ENCODE measurements around the gene PRKCH. TPM values are rescaled to one million over a fixed set of nuclear protein-coding genes. Genes with fewer than 3 reads are reported as not detected.

The PRKCH gene
- total RNA-seq, 1 donor from 2014 or later: 43.0 TPM

DNA sequence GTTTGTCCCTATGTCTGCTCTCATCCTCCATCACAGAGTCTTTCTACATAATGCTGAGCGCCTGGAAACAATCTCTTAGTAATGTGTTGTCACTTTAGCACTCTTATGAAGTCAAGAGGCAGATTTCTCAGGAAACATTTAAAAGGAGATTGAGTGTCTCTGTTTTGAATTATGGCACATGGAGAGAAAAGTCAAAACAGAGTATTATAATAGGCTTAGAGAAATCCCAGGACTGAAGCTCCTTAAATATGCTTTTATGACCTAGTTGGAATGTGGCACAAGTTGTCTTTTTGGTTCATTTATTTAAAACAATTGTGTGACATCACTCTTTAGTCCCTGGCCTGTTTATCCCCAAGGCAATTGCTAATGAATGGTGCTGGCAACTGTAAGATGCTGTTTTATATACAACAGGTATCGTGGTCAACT lies 256.1 kb downstream of the PRKCH start:
- no peak for DNase-seq (ENCODE audit: low spot score)

GRCh38 chr14:61578745-61579144 lies 257.4 kb downstream of the PRKCH start:
- no peak for DNase-seq (ENCODE audit: low spot score)

GRCh38 chr14:61581340-61581739 lies 260.0 kb downstream of the PRKCH start:
- no peak for DNase-seq (ENCODE audit: low spot score)

DNA sequence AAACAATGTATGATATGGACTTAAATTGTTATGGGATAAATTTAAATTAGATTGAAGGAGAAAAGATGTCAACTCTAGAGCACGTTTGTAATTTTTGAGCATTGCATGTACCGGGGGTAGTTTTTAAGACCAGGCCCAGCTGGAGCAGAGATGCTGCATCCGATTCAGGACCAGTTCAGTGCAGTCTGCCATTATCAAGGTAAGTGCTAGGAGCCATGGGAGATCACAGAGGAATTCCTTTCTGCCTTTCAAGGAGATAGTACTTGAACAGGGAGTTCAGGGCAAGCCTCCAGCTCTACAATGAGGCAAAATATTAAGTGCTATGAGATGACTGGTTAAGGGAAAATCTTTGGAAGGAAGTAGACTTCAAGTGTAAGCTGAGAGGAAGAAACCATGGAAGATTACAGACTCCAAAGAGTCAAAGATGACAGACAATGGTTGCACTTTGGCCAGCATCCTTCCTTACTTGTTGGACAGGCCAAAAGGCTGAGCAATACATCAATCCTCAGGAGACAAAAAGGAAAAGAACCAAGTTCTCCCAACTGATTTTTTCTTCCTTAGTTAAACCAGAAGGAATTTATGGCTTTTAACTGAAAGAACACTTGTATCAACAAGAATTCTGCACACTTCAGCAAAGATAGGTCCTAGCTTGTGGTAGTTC lies 260.7 kb downstream of the PRKCH start:
- no peak for DNase-seq (ENCODE audit: low spot score)

- no peak for DNase-seq (ENCODE audit: low spot score)
These were observed 261.4 kb downstream of the PRKCH start for GRCh38 chr14:61582815-61583214.

GRCh38 chr14:61584331-61584741 lies 263.0 kb downstream of the PRKCH start:
- no peak for DNase-seq (ENCODE audit: low spot score)

DNA sequence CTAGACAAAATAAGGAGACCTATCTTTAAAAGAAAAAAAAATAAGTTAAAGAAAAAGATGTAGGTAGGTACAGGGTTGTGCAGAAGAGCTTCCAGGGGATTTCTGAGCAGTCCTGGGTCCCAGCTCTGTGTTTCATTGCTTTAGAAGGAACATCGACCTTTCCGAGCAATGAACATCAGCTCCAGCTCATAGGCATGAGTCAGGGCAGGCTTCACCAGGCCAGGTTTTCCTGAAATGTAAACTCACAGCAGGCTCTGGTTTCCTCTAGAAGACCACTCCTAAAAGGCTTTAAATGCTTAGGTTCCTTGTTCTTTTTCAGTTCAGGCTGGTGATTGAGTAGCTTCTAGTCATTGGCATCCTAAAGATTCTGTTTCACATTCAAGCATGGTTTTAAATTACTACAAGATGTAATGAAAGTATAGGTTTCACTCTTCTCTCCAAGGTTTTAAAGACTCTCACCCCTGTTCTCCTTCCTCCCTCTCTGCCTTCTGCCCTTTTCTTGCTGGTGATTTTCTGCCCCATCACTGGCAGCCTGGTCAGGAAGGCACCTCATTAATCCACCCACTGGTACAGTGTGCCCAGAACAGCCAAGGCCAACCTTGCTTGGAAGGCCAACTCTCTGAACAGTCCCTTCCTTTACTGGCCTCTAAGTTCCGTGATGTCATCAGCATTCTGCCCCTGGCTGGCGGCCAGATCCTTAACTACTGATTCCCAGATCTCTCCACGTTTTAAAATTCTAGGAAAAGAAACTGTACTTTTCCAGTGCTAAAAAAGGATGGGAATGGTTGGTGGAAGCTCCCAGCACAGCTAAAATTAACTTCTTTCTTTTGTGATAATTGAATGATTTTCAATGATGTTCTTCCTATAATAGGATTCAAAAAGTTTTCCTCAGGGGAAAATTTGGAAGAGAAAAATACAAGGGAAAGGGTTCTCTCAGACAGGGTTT lies 264.5 kb downstream of the PRKCH start:
- no peak for DNase-seq (ENCODE audit: low spot score)

GRCh38 chr14:61586544-61587055 lies 265.2 kb downstream of the PRKCH start:
- no peak for DNase-seq (ENCODE audit: low spot score)

DNA sequence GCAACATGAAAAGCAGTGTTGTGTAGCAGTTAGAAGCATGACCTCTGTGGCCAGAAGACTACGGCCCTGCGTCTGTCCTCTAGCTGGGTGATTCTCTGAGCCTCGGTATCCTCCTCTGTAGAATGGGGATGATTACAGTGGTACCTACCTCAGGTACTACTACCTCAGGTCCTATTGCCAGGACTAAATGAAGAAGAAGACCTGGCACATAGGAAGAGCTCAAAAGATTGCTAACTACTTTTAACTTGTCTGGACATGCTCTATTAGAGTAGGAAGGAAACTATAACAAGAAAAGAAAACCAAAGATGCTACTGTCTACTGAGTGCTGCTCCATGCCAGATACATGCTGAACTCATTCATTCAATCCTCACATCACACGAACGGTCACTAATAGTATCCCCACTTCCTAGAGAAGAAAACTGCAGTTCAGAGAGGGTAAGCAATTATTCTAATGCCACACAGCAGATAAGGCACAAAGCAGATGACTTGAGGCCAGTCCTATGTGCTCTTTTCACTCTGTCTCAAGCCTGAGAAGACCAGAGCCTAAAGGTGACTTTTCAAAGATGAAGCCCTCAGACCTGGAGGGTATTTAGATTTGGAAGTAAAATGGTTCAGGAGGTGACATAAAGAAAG lies 265.8 kb downstream of the PRKCH start:
- DNase-seq (ENCODE audit: low spot score): no peak

DNA sequence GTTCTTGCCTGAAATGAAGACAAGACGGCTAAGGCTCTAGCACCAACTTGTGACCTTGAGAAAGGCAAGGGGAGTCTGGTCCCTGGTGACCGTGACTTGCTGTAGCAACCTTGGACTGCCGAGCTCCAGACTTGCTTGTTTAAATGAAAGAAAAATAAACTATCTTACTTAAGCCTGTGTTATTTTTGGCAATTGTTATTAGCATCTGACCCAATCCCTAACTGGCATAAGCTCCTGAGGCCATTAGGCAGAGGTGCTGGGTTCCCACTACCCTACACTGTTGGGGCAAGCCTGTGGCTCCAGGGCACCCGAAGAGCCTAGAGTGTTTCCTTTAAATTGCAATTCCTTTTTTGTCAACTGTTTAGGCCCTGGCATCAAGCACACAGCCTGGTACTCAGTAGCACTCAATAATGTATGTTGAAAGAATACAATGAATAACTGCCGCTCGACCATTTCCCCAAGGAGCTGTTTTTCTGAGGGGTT lies 267.1 kb downstream of the PRKCH start:
- DNase-seq (ENCODE audit: low spot score): no peak

DNA sequence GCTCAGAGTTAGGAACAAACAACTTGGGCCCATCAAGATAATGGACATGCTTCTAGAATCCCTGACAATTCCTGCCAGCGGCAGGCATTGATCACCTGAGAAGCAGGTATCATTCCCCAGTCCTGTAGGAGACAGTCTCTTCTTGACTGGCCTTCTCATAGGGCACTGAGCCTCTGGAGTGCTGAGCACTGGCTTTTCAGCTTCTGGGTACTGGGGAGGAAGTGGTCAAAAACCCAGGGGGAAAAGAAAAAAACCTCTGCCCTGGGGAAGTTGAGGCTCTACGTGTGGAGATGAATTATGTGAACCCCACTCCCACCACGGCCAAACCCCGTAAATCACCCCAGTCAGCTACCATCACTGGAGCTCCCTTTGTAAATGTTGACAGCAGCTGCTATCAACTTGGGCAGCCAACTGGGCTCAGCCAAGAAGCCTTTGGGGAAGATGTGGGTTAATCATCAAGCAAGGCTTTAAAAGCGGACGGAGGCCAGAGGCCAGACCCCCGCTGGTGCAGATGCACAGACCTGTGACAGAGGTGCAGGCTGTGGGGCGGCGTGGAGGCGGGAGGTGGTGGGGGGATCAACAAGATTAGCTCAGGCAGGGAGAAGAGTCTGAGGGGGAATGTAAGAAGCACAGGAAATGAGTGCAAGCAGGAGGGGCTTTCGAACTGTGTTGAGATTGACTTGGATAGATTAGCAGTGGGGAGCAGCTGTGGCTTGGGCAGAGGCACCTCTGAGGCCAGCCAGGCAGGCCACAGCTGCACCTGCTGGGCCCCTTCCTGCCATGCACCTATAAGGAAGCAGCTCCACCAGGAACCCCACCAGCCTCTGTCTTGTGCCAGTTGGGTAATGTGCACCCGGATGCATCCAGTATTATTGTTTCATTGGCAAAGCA lies 268.6 kb downstream of the PRKCH start:
- no peak for DNase-seq (ENCODE audit: low spot score)

DNA sequence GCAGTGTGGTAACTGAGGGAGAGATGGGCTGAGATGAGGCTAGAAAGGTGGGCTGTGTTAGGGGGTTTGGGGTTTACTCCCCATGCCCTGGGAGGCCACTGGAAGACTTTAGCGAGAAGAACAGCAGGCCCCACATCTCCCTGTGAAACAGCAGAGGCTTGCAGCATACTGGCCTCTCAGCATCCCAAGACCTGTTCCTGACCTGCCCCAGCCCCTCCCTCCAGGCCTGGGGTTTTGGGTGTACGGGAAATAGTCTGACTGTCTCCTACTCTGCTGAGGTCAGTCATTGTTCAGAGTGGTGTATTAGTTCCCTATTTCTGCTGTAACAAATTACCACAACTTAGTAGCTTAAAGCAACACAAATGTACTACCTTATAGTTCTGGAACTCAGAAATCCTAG lies 270.5 kb downstream of the PRKCH start:
- no peak for DNase-seq (ENCODE audit: low spot score)

DNA sequence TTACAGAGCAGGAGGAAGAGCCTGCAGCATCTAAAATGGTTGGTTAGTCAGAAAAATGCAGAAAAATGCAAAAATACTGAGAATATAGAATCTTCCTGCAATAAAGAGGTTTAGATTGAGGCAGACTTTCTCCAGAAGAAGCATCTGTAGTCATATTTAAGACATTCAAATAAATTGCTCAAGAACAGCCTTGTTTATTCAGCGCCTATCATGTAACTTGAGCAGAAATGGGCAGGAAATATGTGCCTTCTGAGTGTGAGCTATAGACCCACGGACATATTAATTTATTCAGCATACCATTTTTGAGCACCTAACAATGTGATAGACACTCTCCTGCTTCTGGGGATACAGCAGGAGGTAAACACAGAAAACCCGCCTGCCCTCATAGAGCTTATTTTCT lies 272.0 kb downstream of the PRKCH start:
- no peak for DNase-seq (ENCODE audit: low spot score)

- DNase-seq (ENCODE audit: low spot score): no peak
These were observed 275.6 kb downstream of the PRKCH start for GRCh38 chr14:61596990-61597389.

- no peak for DNase-seq (ENCODE audit: low spot score)
These were observed 277.6 kb downstream of the PRKCH start for GRCh38 chr14:61598980-61599379.

DNA sequence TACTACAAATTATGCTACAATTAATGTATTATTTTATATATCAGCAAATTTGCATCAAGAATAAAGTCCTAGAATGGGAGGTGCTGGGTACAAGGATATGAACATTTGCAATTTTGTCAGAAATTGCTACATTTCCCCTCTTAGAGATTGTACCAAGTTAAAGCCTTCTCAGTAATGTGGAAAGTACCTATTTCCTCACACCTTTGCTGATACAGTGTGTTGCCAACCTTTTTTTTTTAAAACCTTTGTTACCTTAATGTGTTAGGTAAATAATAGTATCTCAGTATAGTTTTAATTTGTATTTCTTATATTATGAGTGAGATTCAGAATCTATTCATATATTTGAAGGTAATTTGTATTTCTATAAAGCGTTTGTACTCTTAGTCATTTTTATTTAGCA lies 278.6 kb downstream of the PRKCH start:
- DNase-seq (ENCODE audit: low spot score): no peak

Measured in mesenteric fat pad (tissue), 1 donor.